ENCODE results near the gene EXPH5.

GRCh38 chr11:108512708-108513107, 80.9 kb downstream of the EXPH5 start:
- no peak for TF ChIP-seq CTCF (IDR thresholded peaks at IDR 0.05)
- no peak for TF ChIP-seq ZFX (IDR thresholded peaks at IDR 0.05; ENCODE audit: borderline replicate concordance)

Measured in 22Rv1 (cell line).